Fibroblast of skin of back (primary cell): ENCODE data around the gene LRRFIP1. TPM values are rescaled to one million over a fixed set of nuclear protein-coding genes. Genes with fewer than 3 reads are reported as not detected.
"Not testable (repeated sequence)": the region's sequence is repeated elsewhere in the genome, so short reads cannot be mapped to it uniquely, and the experiment has no call there.

Experiments
- DNase-seq: peaks from one replicate; pipeline ENCODE4 v3.0.0-alpha.2; 2013
- polyA plus RNA-seq, 2 experiments: library from polyadenylated mRNA; unstranded; fragments of 120-200 nt; gene quantifications; one replicate each; pipeline ENCODE4 v1.2.1, GENCODE V29; 2013; ENCODE audit not compliant: insufficient read length in 2 of 2

LRRFIP1 gene, protein sequence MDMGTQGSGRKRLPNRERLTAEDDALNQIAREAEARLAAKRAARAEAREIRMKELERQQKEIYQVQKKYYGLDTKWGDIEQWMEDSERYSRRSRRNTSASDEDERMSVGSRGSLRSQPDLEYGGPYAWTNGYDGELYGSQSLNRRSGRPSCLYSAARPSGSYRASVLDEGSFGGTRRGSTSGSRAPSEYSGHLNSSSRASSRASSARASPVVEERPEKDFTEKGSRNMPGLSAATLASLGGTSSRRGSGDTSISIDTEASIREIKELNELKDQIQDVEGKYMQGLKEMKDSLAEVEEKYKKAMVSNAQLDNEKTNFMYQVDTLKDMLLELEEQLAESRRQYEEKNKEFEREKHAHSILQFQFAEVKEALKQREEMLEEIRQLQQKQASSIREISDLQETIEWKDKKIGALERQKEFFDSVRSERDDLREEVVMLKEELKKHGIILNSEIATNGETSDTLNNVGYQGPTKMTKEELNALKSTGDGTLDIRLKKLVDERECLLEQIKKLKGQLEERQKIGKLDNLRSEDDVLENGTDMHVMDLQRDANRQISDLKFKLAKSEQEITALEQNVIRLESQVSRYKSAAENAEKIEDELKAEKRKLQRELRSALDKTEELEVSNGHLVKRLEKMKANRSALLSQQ
- 117 TPM for polyA plus RNA-seq (2013, experiment 1 of 2; ENCODE audit: insufficient read length)
- 120 TPM for polyA plus RNA-seq (2013, experiment 2 of 2; ENCODE audit: insufficient read length)

DNA sequence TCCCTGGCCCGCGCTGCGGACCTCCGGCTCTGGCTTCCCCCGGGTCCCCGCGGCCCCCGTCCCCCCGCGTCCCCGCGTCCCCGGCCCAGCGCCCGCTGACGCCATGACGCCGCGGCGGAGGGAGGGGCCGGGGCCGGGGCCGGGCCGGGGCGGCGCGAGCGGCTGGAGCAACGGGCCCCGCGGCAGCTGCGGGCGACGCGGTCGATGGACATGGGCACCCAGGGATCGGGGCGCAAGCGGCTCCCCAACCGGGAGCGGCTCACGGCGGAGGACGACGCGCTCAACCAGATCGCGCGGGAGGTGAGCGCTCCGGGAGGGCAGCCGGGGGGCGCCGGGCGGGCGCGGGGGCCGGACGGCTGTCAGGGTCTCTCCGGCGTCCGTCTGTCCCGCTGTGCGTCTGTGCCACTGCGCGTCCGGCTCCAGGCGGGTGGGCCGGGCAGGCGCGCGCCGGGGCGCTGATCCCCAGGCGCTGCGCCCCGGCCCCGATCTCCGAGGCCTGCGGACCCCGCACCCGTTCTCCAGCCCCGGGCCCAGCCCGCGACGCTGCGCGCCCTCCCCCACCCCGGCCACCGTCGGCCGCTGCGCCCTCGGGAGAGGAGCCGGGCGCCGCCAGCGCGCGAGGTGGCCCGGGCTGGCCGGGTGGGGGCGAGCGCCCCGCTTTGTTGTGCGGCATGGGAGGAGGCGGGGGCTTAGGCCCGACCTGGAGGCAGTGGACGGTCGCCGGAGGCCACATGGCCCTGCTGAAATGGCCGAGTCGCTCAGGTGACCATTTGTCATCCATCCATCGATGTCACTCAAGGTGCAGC lies at the start of gene LRRFIP1:
LRRFIP1 (plus strand) TSS at position 147 of the 806 bp plus-strand sequence; CDS start at position 205, 58 bp downstream.
- peak; percentile 49 for DNase-seq

DNA sequence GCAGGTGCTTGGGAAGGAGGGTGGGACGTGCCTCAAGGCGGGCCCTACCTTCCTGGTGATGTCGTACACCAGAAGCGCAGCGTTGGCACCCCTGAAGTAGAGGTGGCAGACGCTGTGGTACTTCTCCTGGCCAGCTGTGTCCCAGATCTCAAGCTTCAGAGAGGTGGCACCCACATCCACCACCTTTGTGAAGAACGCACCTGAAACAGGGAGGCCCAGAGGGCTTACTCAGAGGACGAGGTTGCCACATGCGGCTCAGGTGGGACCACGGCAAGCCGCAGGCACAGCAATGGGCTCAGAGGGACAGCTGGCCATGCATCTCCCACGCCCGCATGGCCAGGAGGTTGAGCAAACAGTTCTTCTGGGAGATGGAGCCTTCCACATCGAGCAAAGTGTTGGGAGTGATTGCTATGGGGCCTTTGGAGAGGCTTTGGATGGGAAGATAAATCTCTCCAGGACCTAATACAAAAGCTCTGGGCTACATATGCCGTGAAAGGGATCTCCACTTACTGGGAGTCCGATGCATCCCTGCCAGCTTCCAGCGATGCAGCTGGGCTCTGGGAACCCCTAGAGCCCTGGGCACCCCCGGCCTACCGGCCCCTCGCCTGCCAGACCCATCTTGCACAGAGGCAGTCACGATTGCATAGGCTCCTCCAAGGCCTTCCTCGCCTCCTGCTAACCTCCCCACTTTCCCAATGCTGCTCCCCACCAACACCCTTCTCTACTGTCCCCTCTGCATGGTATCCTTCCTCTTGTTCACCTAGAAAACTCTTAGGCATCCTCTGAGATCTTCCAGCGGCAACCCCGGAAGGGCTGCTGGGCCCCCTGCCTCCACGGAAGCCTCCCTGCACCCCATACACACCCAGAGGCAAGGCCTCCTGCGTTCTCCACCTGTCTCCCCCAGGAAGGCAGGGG lies 49.2 kb upstream of the LRRFIP1 start:
- no peak for DNase-seq

DNA sequence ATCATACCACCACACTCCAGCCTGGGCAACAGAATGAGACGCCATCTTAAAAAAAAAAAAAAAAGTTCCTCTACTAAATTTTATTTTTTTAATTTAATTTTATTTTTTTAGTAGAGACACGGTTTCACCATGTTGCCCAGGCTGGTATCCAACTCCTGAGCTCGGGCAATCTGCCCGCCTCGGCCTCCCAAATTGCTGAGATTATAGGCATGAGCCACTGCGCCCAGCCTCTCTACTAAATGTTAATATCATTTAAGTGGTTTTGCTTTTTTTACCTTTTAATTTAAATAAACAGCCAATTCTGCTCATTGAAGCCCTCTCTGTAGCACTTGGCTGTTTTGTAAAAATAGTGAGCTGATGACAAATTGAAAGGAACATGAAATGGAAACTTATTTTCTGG lies 46.1 kb upstream of the LRRFIP1 start:
- no peak for DNase-seq

DNA sequence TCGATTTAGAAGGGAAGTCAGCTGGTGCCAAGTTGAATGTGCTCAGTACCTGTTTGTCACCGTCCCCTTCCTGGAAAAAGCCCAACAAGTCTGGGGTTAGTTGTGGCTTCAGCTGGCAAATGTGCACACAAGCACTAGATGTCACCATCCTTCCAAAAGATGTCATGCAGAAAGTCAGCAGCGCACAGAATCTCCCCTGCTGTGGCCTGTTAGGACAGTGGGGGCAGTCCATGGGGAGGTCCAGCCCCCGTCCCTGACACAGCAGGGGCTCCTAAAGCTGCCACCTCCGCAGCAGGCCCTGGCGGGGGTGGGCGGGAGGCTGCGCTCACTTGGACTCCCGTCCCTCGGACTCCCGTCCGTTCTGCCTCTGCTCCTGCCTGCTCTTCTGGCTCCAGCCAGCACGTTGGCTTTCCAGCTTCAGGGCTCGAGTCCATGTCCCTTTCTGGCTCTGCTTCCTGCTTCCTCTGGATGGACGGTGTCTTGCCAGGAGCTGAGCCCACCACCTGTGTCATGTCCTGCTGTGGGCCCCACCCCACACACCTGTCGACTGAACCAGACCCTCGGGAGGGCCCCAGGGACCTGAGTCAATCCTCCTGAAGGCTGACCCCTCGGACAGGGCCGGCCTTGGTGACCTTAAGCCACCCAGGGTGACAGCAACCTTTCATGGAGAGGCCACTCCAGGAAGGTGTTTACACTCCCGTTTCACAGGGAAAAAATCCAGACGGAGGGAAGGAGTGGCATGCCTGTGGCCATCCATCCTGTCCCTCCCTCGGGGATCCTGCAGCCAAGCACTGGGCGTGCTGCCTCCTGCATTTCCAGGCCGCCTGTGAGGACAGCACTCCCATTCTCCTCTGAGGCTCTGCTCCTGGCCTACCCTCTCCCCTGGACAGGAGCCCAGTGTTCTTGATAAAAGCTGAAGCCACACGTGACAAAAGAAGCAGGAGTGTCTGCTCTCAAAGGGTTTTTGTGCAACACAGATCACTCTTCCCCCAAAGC lies 45.3 kb upstream of the LRRFIP1 start:
- peak; percentile 82 for DNase-seq

DNA sequence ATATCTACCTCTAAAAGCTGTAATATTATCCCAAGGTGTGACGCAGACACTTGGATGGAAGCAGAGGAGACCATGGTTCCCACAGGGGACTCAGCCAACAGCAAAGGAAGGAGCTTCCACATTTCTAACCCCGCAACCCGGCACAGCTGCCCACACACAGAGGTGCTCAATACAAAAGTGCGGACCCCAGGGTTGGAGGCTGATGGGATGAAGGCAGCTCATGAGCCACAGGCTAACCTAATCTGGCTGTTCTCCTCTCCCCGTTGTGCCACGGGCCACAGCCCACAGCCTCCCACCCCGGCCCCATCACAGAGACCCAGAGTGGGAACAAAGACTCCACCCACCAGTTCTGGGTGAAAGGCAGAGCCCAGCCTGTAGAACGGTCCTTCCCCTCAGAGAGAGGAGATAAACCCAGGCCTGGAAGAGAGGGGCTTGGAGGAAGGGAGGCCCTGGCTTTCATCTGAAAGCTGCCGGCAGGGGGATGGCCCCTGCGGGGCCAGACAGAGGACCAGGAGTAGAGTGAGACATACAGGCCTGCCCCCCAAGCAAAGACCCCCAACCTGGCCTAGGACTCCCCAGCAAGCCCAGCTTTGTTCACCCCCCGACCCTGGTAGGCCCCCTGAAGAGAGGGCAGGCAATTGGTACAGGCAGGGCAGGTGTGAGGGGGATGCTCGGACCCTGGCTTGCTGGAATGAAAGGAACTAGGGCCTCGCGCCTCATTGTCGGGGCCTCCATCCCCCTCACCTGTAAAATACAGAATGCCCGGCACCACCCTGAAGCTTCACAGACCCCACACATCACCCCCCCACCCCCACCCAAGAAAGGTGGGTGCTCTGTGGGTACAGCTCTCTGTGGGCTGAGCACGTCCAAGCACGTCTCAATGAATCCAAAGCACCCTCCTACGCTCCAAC lies 43.7 kb upstream of the LRRFIP1 start:
- DNase-seq, result no peak

DNA sequence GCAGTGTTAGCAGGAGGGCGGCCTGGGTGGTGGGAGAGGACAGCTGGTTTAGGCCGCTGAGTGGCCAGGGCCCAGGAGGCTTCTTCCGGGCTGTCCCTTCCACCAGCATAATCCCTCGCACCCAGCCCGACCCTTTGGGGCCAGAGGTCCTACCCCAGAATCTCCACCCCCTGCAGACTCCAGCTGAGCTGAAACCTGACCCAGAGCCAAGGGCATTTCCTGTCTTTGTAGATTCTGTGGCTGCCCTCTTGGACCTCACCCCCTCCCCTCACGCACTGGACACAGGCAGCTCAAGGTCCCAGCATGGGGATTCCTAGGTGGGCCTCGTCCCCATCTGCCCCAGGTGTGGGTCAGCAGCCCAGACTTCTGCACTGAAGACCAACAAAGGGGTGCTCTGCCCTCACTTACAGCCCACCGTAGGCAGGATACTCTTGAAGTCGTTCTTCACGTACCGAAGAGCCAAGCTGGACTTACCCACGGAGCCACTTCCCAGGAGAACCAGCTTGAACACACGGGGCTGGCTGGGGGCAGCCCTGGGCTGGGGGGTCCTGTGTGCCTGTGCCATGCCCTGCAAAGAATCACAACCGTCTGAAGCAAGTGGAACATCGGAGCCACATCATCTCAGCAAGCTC lies 41.7 kb upstream of the LRRFIP1 start:
- no peak for DNase-seq

DNA sequence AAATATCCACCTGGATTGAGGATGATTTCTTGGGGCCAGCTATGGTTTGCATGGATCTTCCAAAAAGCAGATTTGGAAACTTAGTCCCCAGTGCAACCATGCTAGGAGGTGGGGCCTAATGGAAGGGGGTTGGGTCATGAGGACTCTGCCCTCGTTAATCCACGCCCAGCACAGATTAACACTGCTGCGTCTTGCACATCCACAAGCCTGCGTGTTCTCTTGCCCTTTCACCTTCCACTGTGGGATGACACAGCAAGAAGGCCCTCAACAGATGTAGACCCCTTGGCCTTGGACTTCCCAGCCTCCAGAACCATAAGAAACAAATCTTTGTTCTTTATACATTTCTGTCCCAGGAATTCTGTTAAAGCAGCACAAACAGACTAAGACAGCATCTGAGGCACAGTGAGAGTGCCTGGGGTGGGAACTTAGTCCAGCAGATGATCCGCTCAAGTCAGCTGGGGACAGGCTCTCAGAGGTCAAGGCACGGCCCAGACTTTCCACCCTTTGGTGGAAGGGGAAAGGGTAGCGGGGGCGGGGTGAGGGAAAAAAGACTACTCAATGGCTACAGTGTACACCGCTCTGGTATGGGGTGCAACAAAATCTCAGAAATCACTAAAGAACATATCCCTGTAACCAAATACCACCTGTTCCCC lies 39.2 kb upstream of the LRRFIP1 start:
- DNase-seq, result no peak

DNA sequence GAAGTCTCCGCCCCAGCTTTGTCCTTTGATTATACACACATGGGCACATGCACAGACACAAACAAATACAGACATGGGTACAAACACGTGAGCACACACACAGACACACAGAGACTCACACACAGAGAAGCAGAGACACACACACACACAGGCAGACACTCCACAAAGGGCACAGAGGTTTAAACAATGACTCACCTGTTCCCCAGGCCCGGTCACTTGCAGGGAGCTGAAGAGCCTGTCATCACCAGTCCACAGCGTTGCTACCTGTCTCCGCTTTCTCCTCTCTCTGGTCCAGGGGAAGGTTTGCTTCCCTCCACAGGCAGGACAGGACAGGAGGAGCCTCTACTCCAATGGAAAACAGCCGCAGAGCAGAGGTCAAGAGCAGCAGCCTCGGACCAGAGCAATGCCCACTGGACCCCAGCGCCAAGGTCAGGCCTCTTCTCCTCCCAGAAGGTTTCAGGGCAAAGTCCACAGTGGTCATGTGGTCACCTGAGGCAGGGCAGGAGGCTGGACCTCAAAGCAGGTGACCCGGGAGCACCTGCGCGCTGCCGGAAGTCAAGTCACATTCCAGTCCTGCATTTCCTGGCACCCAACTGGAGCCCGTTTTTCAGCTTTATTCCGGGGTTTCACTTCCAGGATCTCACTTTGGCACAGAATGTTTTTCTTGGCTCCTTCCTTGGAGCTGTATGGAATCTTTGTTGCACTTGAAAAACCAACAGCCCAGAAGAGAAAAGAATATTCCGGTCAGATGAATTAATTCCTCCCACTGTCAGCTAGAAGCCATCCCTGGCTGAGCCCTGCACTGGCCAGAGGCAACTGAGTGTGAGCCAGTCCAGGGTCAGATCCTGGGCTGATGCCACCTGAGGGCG lies 36.9 kb upstream of the LRRFIP1 start, which contains the start of gene RAB17:
RAB17 (minus strand) TSS at position 463 of the 869 bp plus-strand sequence. CDS start 4,580 bp downstream, outside the sequence.
- DNase-seq, result peak; percentile 46

DNA sequence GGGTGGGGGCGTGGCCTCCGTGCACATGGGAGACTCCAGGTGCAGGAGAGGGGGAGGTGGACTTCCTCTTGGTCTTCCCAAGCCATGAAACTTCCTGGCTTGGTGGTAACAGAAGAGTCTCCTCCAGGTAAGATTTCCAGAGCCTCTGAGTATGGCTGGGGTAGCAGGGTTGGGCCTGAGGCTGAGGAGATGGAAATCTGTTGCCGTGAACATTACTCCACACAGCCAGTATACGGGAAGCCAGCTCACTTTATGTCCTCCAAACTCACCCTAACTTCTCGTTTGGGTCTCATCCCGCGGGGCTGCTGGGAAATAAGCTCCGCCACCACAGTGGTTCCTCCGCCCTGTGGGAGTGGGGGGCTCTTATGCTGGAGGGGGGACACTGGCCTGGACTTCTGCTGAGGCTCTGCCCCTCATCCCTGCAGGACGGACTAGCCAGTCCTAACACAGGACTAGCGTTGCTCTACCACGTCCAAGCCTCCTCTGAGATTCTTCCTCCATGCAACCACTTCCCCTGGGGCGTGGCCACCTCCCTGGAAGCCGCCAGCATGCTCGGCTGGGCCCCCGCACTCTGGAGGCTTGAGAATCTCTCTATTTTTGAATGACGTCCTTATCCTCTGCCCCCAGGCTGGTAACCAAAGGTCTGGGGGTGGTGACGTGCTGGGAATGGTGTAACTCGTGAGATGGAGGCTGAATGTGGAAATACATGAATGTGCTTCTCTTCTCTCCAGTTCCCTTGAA lies 36.1 kb upstream of the LRRFIP1 start:
- DNase-seq, result no peak

DNA sequence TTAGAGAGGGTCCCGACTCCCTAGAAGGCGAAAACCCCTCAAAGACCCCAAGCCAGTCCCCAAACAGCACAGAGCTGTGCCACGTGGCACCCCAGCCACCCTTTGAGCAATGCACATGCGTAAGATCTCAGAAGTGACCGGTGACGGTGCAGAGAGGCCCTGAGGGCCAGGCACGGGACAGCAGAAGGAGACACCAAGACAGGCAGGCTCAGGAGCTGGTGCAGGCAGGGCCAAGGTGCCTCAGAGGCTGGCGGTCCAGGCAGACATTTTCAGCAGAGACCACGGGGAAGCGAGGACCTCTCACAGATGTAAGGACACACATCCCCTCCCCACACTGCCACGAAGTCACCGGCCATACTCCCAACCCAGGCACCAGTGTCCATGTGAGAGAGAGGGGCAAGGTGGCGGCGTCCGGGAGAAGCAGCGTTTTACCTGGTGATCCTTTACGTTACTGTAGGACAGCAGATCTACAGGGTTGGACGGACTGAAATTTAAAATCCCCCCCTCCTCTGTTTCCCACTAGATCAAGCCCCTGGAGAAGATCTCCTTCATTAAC lies 34.9 kb upstream of the LRRFIP1 start:
- DNase-seq, result no peak

DNA sequence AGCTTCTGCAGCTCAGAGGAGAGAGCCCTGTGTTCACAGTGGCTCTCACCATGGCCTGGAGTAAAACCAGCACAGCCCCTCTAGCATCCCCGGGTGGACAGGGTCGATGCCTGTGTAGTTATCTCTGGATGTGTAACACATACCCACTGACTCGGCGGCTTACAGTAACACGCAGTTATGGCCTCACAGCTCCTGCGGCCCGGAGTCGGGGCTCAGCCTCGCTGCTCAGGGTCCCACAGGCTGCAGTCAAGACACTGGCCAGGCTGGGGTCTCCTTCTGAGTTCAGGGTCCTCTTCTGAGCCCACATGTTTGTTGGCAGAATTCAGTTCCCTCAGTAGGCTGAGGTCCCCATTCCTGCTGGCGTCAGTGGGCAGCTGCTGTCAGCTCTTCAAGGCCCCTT lies 34.4 kb upstream of the LRRFIP1 start:
- no peak for DNase-seq

DNA sequence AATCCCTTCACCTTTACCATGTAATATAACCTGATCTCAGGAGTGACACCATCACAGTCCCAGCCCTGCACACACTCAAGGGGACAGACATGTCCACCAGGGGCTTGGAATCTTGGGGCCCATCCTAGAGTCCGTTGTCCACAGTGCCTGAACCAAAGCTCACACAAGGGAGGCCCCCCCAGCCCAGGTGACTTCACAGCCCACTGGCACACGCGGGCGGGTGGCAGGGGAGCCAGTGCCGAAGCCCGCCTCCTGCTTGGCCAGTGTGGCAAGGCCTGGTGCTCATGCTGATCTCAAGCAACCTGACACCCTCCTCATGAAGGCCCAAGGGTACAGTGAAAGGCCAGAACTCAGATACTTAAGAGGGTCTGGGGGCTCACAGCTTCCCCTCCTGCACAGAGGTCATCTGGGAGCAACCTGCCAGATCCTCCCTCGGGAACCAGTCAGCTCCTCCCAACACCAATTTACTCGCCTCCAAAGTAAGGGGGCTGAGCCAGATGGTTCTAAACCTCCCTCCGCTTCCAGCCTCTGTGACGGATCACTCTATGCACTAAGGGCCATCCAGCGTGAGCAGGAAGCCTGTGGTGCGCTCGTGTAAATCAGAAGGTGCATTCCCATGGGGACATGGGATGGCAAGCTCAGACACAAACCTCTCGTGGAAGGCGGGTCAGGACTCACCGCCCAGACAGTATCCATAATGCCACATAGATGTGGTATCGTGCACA lies 33.6 kb upstream of the LRRFIP1 start:
- DNase-seq, result no peak

DNA sequence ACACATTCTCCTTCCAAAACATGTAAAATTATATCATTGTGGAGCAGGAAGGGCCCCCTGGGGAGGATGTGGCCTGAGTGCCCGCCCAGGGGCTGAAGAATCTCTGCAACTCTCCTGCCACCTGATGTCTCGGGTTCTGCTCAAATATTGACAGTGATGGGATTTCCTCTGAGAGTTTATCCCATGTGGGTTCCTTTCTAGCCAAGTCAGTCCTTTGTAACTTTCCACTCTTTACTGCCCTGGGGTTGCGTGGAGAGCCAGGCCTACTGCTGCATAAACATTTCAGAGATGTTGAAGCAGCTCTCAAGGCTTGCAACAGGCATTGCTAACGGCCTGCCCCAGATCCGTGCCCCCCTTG lies 32.9 kb upstream of the LRRFIP1 start:
- no peak for DNase-seq

DNA sequence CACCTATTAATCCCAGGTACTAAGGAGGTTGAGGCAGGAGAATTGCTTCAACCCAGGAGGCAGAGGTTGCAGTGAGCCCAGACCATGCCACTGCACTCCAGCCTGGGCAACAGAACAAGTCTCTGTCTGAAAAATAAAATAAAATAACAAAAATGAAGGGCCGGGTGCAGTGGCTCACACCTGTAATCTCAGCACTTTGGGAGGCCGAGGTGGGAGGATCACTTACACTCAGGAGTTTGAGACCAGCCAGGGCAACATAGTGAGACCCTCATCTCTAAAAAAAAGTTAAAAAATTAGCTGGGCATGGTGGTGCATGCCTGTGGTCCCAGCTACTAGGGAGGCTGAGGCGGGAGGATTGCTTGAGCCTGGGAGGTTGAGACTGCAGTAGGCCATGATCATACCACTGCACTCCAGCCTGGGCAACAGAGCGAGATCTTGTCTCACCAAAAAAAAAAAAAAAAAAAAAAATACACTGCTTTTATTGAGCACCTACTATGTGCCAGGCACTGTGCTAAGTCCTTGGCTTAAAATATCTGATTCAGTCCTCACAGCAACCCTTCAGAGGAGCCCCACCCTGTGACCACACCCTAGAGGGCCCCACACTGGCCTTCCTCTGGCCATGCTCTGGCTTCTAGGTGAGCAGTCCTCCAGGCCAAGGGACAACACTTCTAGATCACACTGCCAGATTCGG lies 31.4 kb upstream of the LRRFIP1 start:
- not testable (repeated sequence) for DNase-seq
